H1 (cell line): ENCODE data around the gene PLGLB1. TPM values are rescaled to one million over a fixed set of nuclear protein-coding genes. Genes with fewer than 3 reads are reported as not detected.
"Not testable (repeated sequence)": the region's sequence is repeated elsewhere in the genome, so short reads cannot be mapped to it uniquely, and the experiment has no call there.

Experiments
- CTCF ChIA-PET: fragments of 300-600 bp; sonication (Branson Sonifier 250); formaldehyde crosslinking; loops from one replicate; lab custom pipeline; 2021; ENCODE audit not compliant: partially characterized antibody; lab: Charles Lee
- POLR2A ChIA-PET: fragments of 300-600 bp; sonication (Branson Sonifier 250); formaldehyde crosslinking; loops from one replicate; lab custom pipeline; 2021; ENCODE audit warnings: inconsistent platforms; ENCODE audit not compliant: partially characterized antibody; lab: Charles Lee
- DNase-seq, 2 experiments: peaks; one replicate each; pipeline versions ENCODE4 v3.0.0 to v3.0.0-alpha.2; 2010 to 2022; ENCODE audit warnings: low spot score in 2 of 2, low read depth in 1 of 2, mixed read lengths in 1 of 2
- FAIRE-seq: peaks from 2 replicates; lab custom pipeline; 2011; peaks lifted over from hg19 to GRCh38; lab: Jason Lieb, UNC
- H2AFZ ChIP-seq: 2 replicates; pipeline ENCODE4 v1.8.1; 2012; ENCODE audit warnings: low read length, inconsistent platforms
- H2AK5ac ChIP-seq: 2 replicates; pipeline ENCODE4 v1.6.1; 2013; ENCODE audit warnings: low read depth, low read length
- H2BK120ac ChIP-seq: replicated peaks from 2 replicates; pipeline ENCODE3; 2013; ENCODE audit warnings: low read depth, low read length, inconsistent platforms
- H2BK12ac ChIP-seq: 2 replicates; pipeline ENCODE4 v1.6.1; 2013; ENCODE audit warnings: low read depth, low read length
- H2BK15ac ChIP-seq: 2 replicates; pipeline ENCODE4 v1.6.1; 2013; ENCODE audit warnings: low read length
- H2BK20ac ChIP-seq: 2 replicates; pipeline ENCODE4 v1.6.1; 2013; ENCODE audit warnings: low read length
- H2BK5ac ChIP-seq: 2 replicates; pipeline ENCODE4 v1.6.1; 2013; ENCODE audit warnings: low read depth, low read length
- H3K14ac ChIP-seq: 2 replicates; pipeline ENCODE4 v1.6.1; 2013; ENCODE audit warnings: inconsistent platforms; ENCODE audit not compliant: insufficient read length
- H3K18ac ChIP-seq: 2 replicates; pipeline ENCODE4 v1.6.1; 2013; ENCODE audit warnings: low read length; ENCODE audit errors: extremely low read depth
- H3K23ac ChIP-seq: 2 replicates; pipeline ENCODE4 v1.6.1; 2013; ENCODE audit warnings: inconsistent platforms; ENCODE audit not compliant: insufficient read length
- H3K23me2 ChIP-seq: 2 replicates; pipeline ENCODE4 v1.6.1; 2013; ENCODE audit warnings: low read depth, low read length
- H3K27ac ChIP-seq: 2 replicates; pipeline ENCODE4 v1.6.1; 2011; ENCODE audit warnings: low read depth, low read length, inconsistent platforms
- H3K27me3 ChIP-seq, 4 experiments: replicated peaks in 1 of 4; 1 replicate in 1 of 4; 2 replicates in 3 of 4; pipeline versions ENCODE4 v1.6.1 to v1.8.1; 2011 to 2013; ENCODE audit warnings: low read length in 3 of 4, mild to moderate bottlenecking in 3 of 4, inconsistent platforms in 2 of 4, mixed read lengths in 2 of 4, moderate library complexity in 1 of 4; ENCODE audit not compliant: control insufficient read depth in 3 of 4, insufficient read depth in 3 of 4; ENCODE audit errors: extremely low read depth in 1 of 4
- H3K36me3 ChIP-seq, 4 experiments: 2 replicates each; pipeline versions ENCODE4 v1.6.1 to v1.8.1; 2011 to 2013; ENCODE audit warnings: mild to moderate bottlenecking in 4 of 4, low read length in 3 of 4, moderate library complexity in 2 of 4, control low read depth in 1 of 4, inconsistent platforms in 1 of 4; ENCODE audit not compliant: insufficient read depth in 4 of 4, control insufficient read depth in 2 of 4
- H3K4ac ChIP-seq: replicated peaks from 2 replicates; pipeline ENCODE3; 2013; ENCODE audit warnings: low read length, low read depth, mixed read lengths, inconsistent platforms; ENCODE audit not compliant: insufficient read length
- H3K4me1 ChIP-seq, 4 experiments: replicated peaks in 1 of 4; 1 replicate in 1 of 4; 2 replicates in 3 of 4; pipeline versions ENCODE4 v1.6.1 to v1.8.1; 2011 to 2013; ENCODE audit warnings: low read length in 3 of 4, inconsistent platforms in 2 of 4, mixed read lengths in 1 of 4; ENCODE audit not compliant: insufficient read depth in 4 of 4, control insufficient read depth in 3 of 4
- H3K4me2 ChIP-seq, 2 experiments: 2 replicates each; pipeline versions ENCODE4 v1.6.1 to v1.8.1; 2011 to 2013; ENCODE audit warnings: low read depth in 2 of 2, low read length in 2 of 2, control low read depth in 1 of 2, inconsistent platforms in 1 of 2, mild to moderate bottlenecking in 1 of 2; ENCODE audit not compliant: insufficient read depth in 1 of 2
- H3K4me3 ChIP-seq, 4 experiments: fragments of 200-600, 300-600 bp in 1 of 4; sonication (generic), shearing (Covaris generic), sonication (Bioruptor Twin) in 1 of 4; 2 replicates each; pipeline versions ENCODE4 v1.5.1 to v1.8.1; 2011 to 2016; ENCODE audit warnings: low read length in 4 of 4, low read depth in 3 of 4, control low read depth in 2 of 4, inconsistent platforms in 2 of 4, mild to moderate bottlenecking in 2 of 4, mixed read lengths in 1 of 4, moderate library complexity in 1 of 4; ENCODE audit not compliant: insufficient read depth in 2 of 4; ENCODE audit errors: extremely low read depth in 1 of 4
- H3K56ac ChIP-seq: replicated peaks from 2 replicates; pipeline ENCODE3; 2013; ENCODE audit warnings: low read depth, mild to moderate bottlenecking, mixed read lengths, low read length, inconsistent platforms; ENCODE audit not compliant: insufficient read length
- H3K79me1 ChIP-seq: 2 replicates; pipeline ENCODE4 v1.6.1; 2013; ENCODE audit warnings: low read depth, low read length, control low read depth
- H3K79me2 ChIP-seq, 2 experiments: 2 replicates each; pipeline versions ENCODE4 v1.6.1 to v1.8.1; 2012 to 2013; ENCODE audit warnings: low read length in 2 of 2, mild to moderate bottlenecking in 2 of 2, inconsistent platforms in 1 of 2; ENCODE audit not compliant: insufficient read depth in 2 of 2, control insufficient read depth in 1 of 2
- H3K9ac ChIP-seq, 4 experiments: replicated peaks in 1 of 4; 1 replicate in 1 of 4; 2 replicates in 3 of 4; pipeline versions ENCODE4 v1.6.1 to v1.8.1; 2011 to 2013; ENCODE audit warnings: low read depth in 3 of 4, low read length in 3 of 4, control low read depth in 2 of 4, mild to moderate bottlenecking in 2 of 4, moderate library complexity in 2 of 4, inconsistent platforms in 1 of 4; ENCODE audit errors: extremely low read depth in 1 of 4
- H3K9me3 ChIP-seq, 2 experiments: 2 replicates each; pipeline versions ENCODE4 v1.6.1 to v1.8.1; 2012 to 2013; ENCODE audit warnings: mild to moderate bottlenecking in 2 of 2, moderate library complexity in 2 of 2, control low read depth in 1 of 2, inconsistent platforms in 1 of 2, low read depth in 1 of 2, low read length in 1 of 2, mixed read lengths in 1 of 2; ENCODE audit not compliant: insufficient read depth in 2 of 2
- H4K20me1 ChIP-seq, 2 experiments: replicated peaks in 1 of 2; 2 replicates each; pipeline versions ENCODE3 to v1.8.1; 2011 to 2013; ENCODE audit warnings: inconsistent platforms in 2 of 2, low read length in 2 of 2, mild to moderate bottlenecking in 1 of 2; ENCODE audit not compliant: insufficient read depth in 2 of 2, control insufficient read depth in 1 of 2
- H4K5ac ChIP-seq: 2 replicates; pipeline ENCODE4 v1.6.1; 2013; ENCODE audit warnings: low read length, low read depth, mixed read lengths, inconsistent platforms; ENCODE audit not compliant: insufficient read length
- H4K8ac ChIP-seq: 2 replicates; pipeline ENCODE4 v1.8.0; 2013; ENCODE audit warnings: mild to moderate bottlenecking, moderate library complexity, low read length, inconsistent platforms; ENCODE audit not compliant: insufficient read depth; ENCODE audit errors: extremely low read depth
- H4K91ac ChIP-seq: replicated peaks from 2 replicates; pipeline ENCODE3; 2013; ENCODE audit warnings: low read length, mixed read lengths, inconsistent platforms; ENCODE audit not compliant: insufficient read length
- CTCF ChIP-seq, 3 experiments: IDR thresholded peaks; 1 replicate in 2 of 3; 2 replicates in 1 of 3; pipeline versions ENCODE4 v1.5.1 to v1.6.1; 2011; ENCODE audit warnings: low read length in 3 of 3, mild to moderate bottlenecking in 3 of 3, inconsistent platforms in 2 of 3, low read depth in 1 of 3, moderate library complexity in 1 of 3; ENCODE audit not compliant: insufficient read depth in 1 of 3; ENCODE audit errors: control extremely low read depth in 1 of 3
- RAD21 ChIP-seq, 2 experiments: IDR thresholded peaks in 1 of 2; conservative IDR thresholded peaks in 1 of 2; 2 replicates each; pipeline ENCODE4 v1.6.1; 2011; ENCODE audit warnings: low read depth in 2 of 2, low read length in 2 of 2, improper control_type of control experiment in 1 of 2, inconsistent platforms in 1 of 2, mild to moderate bottlenecking in 1 of 2, moderate library complexity in 1 of 2
- WGBS, 2 experiments: shearing (Covaris generic) in 1 of 2; methylation state at CpG; one replicate each; pipeline versions ENCODE4 v1.1.6 to v1.1.7; 2013 to 2015; ENCODE audit warnings: low lambda C conversion rate in 2 of 2, mixed read lengths in 2 of 2, inconsistent platforms in 1 of 2, low coverage in 1 of 2, missing lambda C conversion rate in 1 of 2; ENCODE audit not compliant: insufficient replicate concordance in 2 of 2, insufficient coverage in 1 of 2, insufficient read length in 1 of 2; ENCODE audit errors: extremely low coverage in 1 of 2, missing lambda C conversion rate in 1 of 2; 5-methylcytosine and 5-hydroxymethylcytosine counted together
- polyA plus RNA-seq, 7 experiments: library from polyadenylated mRNA; depleted of rRNA in 3 of 7; stranded (reverse) in 5 of 7; unstranded in 2 of 7; fragments of >200 nt in 5 of 7; fragments of 200-250 nt in 2 of 7; gene quantifications; 1 replicate in 5 of 7; 2 replicates in 1 of 7; 4 replicates in 1 of 7; pipeline versions ENCODE4 v1.2.1 to v1.2.3, GENCODE V29; 2011 to 2013; ENCODE audit warnings: missing spikeins in 2 of 7, mixed read lengths in 2 of 7
- total RNA-seq: library from RNA; stranded (reverse); fragmentation: NEBNext Ultra II Directional; extraction: Animal tissue kit (Norgen Biotek cat#: 25700); gene quantifications from 2 replicates; pipeline ENCODE4 v1.2.1, GENCODE V29; 2021

Gene PLGLB1
- total and polyA plus RNA-seq, 2 of the 8 experiments (the other 6 are each of a cell fraction or from before 2014, with no cell fraction given): 0.14 TPM; not detected in 1

GRCh38 chr2:87041321-87041978, 19.8 kb upstream of the PLGLB1 start:
- H3K9ac ChIP-seq, H2BK120ac ChIP-seq, H3K4ac ChIP-seq, H4K20me1 ChIP-seq, H3K79me2 ChIP-seq, H3K18ac ChIP-seq, H3K4me1 ChIP-seq, H3K4me2 ChIP-seq, CTCF ChIA-PET, H4K8ac ChIP-seq, H3K23me2 ChIP-seq, H2BK15ac ChIP-seq, H3K79me1 ChIP-seq, H3K23ac ChIP-seq, H2AFZ ChIP-seq, H3K27ac ChIP-seq, POLR2A ChIA-PET, H4K5ac ChIP-seq, H3K56ac ChIP-seq, H2BK5ac ChIP-seq, FAIRE-seq, H2BK12ac ChIP-seq, H4K91ac ChIP-seq, H2AK5ac ChIP-seq, H3K9me3 ChIP-seq, H3K4me3 ChIP-seq, H2BK20ac ChIP-seq, H3K36me3 ChIP-seq, H3K14ac ChIP-seq, H3K27me3 ChIP-seq: not testable (repeated sequence)
- peak; percentile 3 to 10; a peak in 1 of 4 replicates for TF ChIP-seq RAD21 (IDR thresholded peaks at IDR 0.05 in 1 of 2, conservative IDR thresholded peaks at IDR 0.05 in 1 of 2; ENCODE audit: low read depth in 2 of 2, low read length in 2 of 2)
- TF ChIP-seq CTCF (IDR thresholded peaks at IDR 0.05; ENCODE audit: control extremely low read depth in 1 of 3, insufficient read depth in 1 of 3, low read depth in 1 of 3, low read length in 3 of 3): peak in 2 of 3 experiments; percentile 6 to 12; a peak in 2 of 4 replicates
- no CpG with 5 or more reads among the region's 7 CpGs for WGBS, 2 experiments
- peak in 1 of 2 experiments; percentile 70 for DNase-seq
